Endothelial cell of umbilical vein (primary cell): ENCODE results near the gene GLRA1. TPM values are rescaled to one million over a fixed set of nuclear protein-coding genes. Genes with fewer than 3 reads are reported as not detected.

Experiments
- BruUV-seq: library from RNA; stranded (reverse); fragments of 400-500 nt; replicated peaks from 2 replicates; lab custom pipeline; 2021; lab: Mats Ljungman, UMichigan
- CTCF ChIA-PET: fragments of 300-600, 350-600 bp; sonication (Branson Sonifier 250); formaldehyde crosslinking; loops from one replicate; lab custom pipeline; 2021; ENCODE audit warnings: antibody characterized with exemption, inconsistent platforms; lab: Charles Lee
- POLR2A ChIA-PET: fragments of 300-600, 350-600 bp; sonication (Branson Sonifier 250); formaldehyde crosslinking; loops from one replicate; lab custom pipeline; 2021; ENCODE audit warnings: antibody characterized with exemption, inconsistent platforms; lab: Charles Lee
- DNase-seq: peaks from one replicate; pipeline ENCODE4 v3.0.0-alpha.2; 2011; ENCODE audit warnings: low read depth, low spot score
- FAIRE-seq: peaks from 2 replicates; lab custom pipeline; 2011; peaks lifted over from hg19 to GRCh38; lab: Jason Lieb, UNC
- H2AFZ ChIP-seq: 2 replicates; pipeline ENCODE4 v1.6.0; 2012; ENCODE audit warnings: low read depth, low read length, control low read depth, inconsistent platforms
- H3K27ac ChIP-seq: 2 replicates; pipeline ENCODE4 v1.5.1; 2011; ENCODE audit warnings: low read depth, mild to moderate bottlenecking, control low read depth, low read length, moderate library complexity; ENCODE audit not compliant: insufficient read depth
- H3K27me3 ChIP-seq, 2 experiments: 2 replicates each; pipeline versions ENCODE4 v1.6.0 to v1.6.1; 2011; ENCODE audit warnings: low read length in 2 of 2, mixed read lengths in 1 of 2; ENCODE audit not compliant: control insufficient read depth in 2 of 2, insufficient read depth in 2 of 2
- H3K36me3 ChIP-seq, 2 experiments: 2 replicates in 1 of 2; 3 replicates in 1 of 2; pipeline ENCODE4 v1.5.1; 2011; ENCODE audit warnings: low read length in 2 of 2, mild to moderate bottlenecking in 1 of 2, moderate library complexity in 1 of 2; ENCODE audit not compliant: control insufficient read depth in 2 of 2, insufficient read depth in 2 of 2; ENCODE audit errors: extremely low read depth in 1 of 2
- H3K4me1 ChIP-seq: 3 replicates; pipeline ENCODE4 v1.5.1; 2011; ENCODE audit warnings: mild to moderate bottlenecking, low read length; ENCODE audit not compliant: control insufficient read depth, insufficient read depth; ENCODE audit errors: extremely low read depth
- H3K4me2 ChIP-seq: 2 replicates; pipeline ENCODE4 v1.6.1; 2011; ENCODE audit warnings: low read length, control low read depth, mixed read lengths; ENCODE audit not compliant: insufficient read depth
- H3K4me3 ChIP-seq, 3 experiments: fragments of 200-600 bp in 1 of 3; sonication (generic), shearing (Covaris generic) in 1 of 3; replicated peaks in 1 of 3; 2 replicates each; pipeline ENCODE4 v1.5.1; 2011 to 2016; ENCODE audit warnings: control low read depth in 3 of 3, low read length in 3 of 3, mild to moderate bottlenecking in 2 of 3, inconsistent platforms in 1 of 3, low read depth in 1 of 3, moderate library complexity in 1 of 3; ENCODE audit not compliant: insufficient read depth in 1 of 3
- H3K79me2 ChIP-seq: 2 replicates; pipeline ENCODE4 v1.6.0; 2012; ENCODE audit warnings: low read length, inconsistent platforms; ENCODE audit not compliant: control insufficient read depth, insufficient read depth
- H3K9ac ChIP-seq: replicated peaks from 2 replicates; pipeline ENCODE3; 2011; ENCODE audit warnings: low read length, control low read depth; ENCODE audit not compliant: insufficient read depth; ENCODE audit errors: extremely low read depth
- H3K9me1 ChIP-seq: replicated peaks from 3 replicates; pipeline ENCODE4 v1.6.0; 2011; ENCODE audit warnings: mild to moderate bottlenecking, low read length; ENCODE audit not compliant: control insufficient read depth, insufficient read depth; ENCODE audit errors: extremely low read depth
- H3K9me3 ChIP-seq: replicated peaks from 2 replicates; pipeline ENCODE4 v1.5.1; 2012; ENCODE audit warnings: low read length, inconsistent platforms; ENCODE audit not compliant: control insufficient read depth, insufficient read depth
- H4K20me1 ChIP-seq: replicated peaks from 2 replicates; pipeline ENCODE3; 2011; ENCODE audit warnings: mild to moderate bottlenecking, low read length; ENCODE audit not compliant: control insufficient read depth, insufficient read depth; ENCODE audit errors: extremely low read depth
- CTCF ChIP-seq, 2 donors: IDR thresholded peaks; 1 replicate in 1 of 2; 2 replicates in 1 of 2; pipeline ENCODE4 v1.5.1; 2011; ENCODE audit warnings: low read length in 2 of 2, mild to moderate bottlenecking in 2 of 2, moderate library complexity in 2 of 2, control low read depth in 1 of 2, inconsistent platforms in 1 of 2, low read depth in 1 of 2; ENCODE audit not compliant: insufficient read depth in 1 of 2; ENCODE audit errors: extremely low read depth in 1 of 2
- EZH2 ChIP-seq: IDR thresholded peaks from 2 replicates; pipeline ENCODE4 v1.6.1; 2012; ENCODE audit warnings: borderline replicate concordance, low read depth, mild to moderate bottlenecking, moderate library complexity, low read length, inconsistent platforms; ENCODE audit not compliant: severe bottlenecking
- FOS ChIP-seq: IDR thresholded peaks from 2 replicates; pipeline ENCODE4 v1.6.1; 2011; ENCODE audit warnings: mild to moderate bottlenecking, low read length, moderate library complexity, borderline replicate concordance; ENCODE audit not compliant: insufficient read depth
- GATA2 ChIP-seq: IDR thresholded peaks from 2 replicates; pipeline ENCODE4 v1.7.0; 2011; ENCODE audit warnings: low read depth, mild to moderate bottlenecking, moderate library complexity, mixed read lengths, low read length; ENCODE audit not compliant: insufficient read length, insufficient read depth
- JUN ChIP-seq: IDR thresholded peaks from 2 replicates; pipeline ENCODE4 v1.6.1; 2011; ENCODE audit warnings: borderline replicate concordance, low read depth; ENCODE audit not compliant: insufficient read length, insufficient read depth
- MAX ChIP-seq: IDR thresholded peaks from 2 replicates; pipeline ENCODE4 v1.6.1; 2011; ENCODE audit not compliant: insufficient read depth, insufficient read length
- MYC ChIP-seq: IDR thresholded peaks from one replicate; pipeline ENCODE4 v1.6.1; 2011; ENCODE audit warnings: mild to moderate bottlenecking, low read depth, low read length
- POLR2A ChIP-seq: IDR thresholded peaks from 2 replicates; pipeline ENCODE4 v1.6.1; 2012; ENCODE audit warnings: low read depth, mild to moderate bottlenecking, control low read depth, low read length
- POLR2AphosphoS5 ChIP-seq: IDR thresholded peaks from 2 replicates; pipeline ENCODE4 v1.6.1; 2012; ENCODE audit warnings: low read depth, mild to moderate bottlenecking, control low read depth, low read length, moderate library complexity; ENCODE audit not compliant: insufficient read depth
- dilution Hi-C: fragments of 300-500 bp; cut with MboI; formaldehyde crosslinking; loops from one replicate; pipeline ENCODE4 v1.15.0; 2019; ENCODE audit warnings: low sequenced_read_pairs; ENCODE audit not compliant: extremely low pct_ligation_motif_present
- intact Hi-C: fragments of 100-400 bp; cut with micrococcal nuclease; formaldehyde crosslinking; loops from one replicate; pipeline ENCODE4 v1.10.0; 2022
- polyA plus RNA-seq, 4 experiments: library from polyadenylated mRNA; depleted of rRNA in 3 of 4; stranded (reverse) in 3 of 4; unstranded in 1 of 4; fragments of >200 nt; gene quantifications; 2 replicates each; pipeline versions ENCODE4 v1.2.1 to v1.2.3, GENCODE V29; 2011 to 2012; ENCODE audit warnings: missing spikeins in 1 of 4
- total RNA-seq: library from RNA; stranded (reverse); gene quantifications from 2 replicates; pipeline ENCODE4 v1.2.3, GENCODE V29; 2021

GLRA1 gene
- total and polyA plus RNA-seq, 2 donors (not counting 3 experiments of a cell fraction or from before 2014, with no cell fraction given): not detected

- ChIA-PET POLR2A (no interaction called here), CTCF (interaction anchor here (1.7 kb wide), 1 partner anchor 683 kb away, joined by 5 read pairs; no protein-coding TSS in a partner anchor)
- Histone ChIP-seq H3K27ac (no peak overlapping the region), H3K9me1 (no peaks in the 10 kb centered on the region), H3K9me3 (no peaks in the 10 kb centered on the region), H3K27me3 (no peaks in the 10 kb centered on the region), H3K36me3 (no peaks in the 10 kb centered on the region), H3K4me1 (no peaks in the 10 kb centered on the region), H2AFZ (no peak overlapping the region), H4K20me1 (no peaks in the 10 kb centered on the region), H3K79me2 (no peaks in the 10 kb centered on the region), H3K9ac (no peak overlapping the region), H3K4me3 (no peak overlapping the region), H3K4me2 (no peak overlapping the region)
- dilution Hi-C loops (no loop called here), intact Hi-C loops (no loop called here)
- TF ChIP-seq JUN (no peak), EZH2 (no peak), MAX (no peak), POLR2A (no peak), MYC (no peak), POLR2AphosphoS5 (no peak), GATA2 (no peak), CTCF (IDR thresholded peaks at IDR 0.05; ENCODE audit: extremely low read depth in 1 of 2, insufficient read depth in 1 of 2, low read depth in 1 of 2, low read length in 2 of 2) (no peak), FOS (no peak)
- DNase-seq: no peak
- no TSS peak for BruUV-seq
- FAIRE-seq: no peak
Measured at GRCh38 chr5:151822141-151822540, 102.5 kb downstream of the GLRA1 start.
